T-helper 1 cell treated with Interleukin-12 subunit alpha and Interleukin-12 subunit beta and Interleukin-4 antibody, amounts not matched to agents 30 ng/mL and 1 ng/mL, for 36 hours (primary cell): ENCODE data around the gene COMMD8. TPM values are rescaled to one million over a fixed set of nuclear protein-coding genes. Genes with fewer than 3 reads are reported as not detected.

Experiments used
- total RNA-seq: library from RNA; stranded (reverse); gene quantifications from 2 replicates; pipeline ENCODE4 v1.2.3, GENCODE V29; 2022

COMMD8 gene
- total RNA-seq, 1 donor from 2014 or later: 18.8 TPM

Other genes starting within 250 kb of the COMMD8 start
- 5.6 and 7.2 TPM in 2 replicates for gene ATP10D, start 21.6 kb upstream of the COMMD8 start, total RNA-seq